GM19452 (cell line): ENCODE measurements around the gene NLRC5.
"Not testable (repeated sequence)": the region's sequence is repeated elsewhere in the genome, so short reads cannot be mapped to it uniquely, and the experiment has no call there.

ENCODE experiments used
- ATAC-seq: cut with Tn5 transposase; IDR thresholded peaks from one replicate; pipeline ENCODE4 v1.9.1; 2021; ENCODE audit not compliant: unreplicated experiment

Gene NLRC5

DNA sequence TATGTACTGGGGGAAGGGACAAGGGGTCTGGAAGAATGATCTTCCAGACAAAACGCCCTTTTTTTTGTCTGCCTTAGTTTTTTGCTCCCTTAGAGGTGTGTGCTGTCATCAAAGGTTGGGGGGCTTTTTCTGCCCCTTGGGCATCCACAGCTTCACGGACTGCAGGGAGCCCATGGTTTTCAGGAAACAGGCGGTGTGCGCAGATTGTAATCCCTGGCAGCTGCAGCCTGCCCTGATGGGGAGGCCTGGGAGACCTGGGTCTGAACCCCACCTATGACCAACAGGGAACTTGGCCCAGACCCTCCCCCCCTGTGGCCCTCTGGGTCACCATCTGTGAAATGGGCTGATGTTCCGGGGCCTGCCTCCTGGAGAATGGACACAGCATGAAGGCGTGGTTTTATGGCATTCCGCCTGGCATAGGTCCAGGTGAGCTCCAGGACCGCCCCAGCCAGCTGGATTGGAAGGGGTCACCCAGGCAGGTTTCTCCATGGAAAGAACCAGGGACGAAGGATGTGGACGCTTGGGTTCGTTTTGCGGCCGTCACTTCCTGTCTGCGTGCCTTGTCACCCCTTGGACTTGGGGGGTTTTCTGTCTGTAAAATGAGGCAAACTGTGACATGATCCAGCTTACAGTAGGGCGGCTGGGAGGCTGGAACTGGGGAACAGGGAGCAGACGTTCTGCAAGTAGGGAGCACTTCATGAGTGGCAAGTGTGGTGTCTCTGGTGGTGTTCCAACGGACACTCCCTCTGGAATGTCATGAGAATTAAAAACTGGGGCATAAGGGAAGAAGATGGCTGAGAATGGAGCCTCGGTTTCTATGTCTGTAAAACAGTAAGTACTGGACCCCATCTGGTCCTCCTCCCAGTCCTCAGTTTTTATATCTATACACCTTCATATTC, 104.6 kb downstream of the NLRC5 start:
- ATAC-seq, result no peak

DNA sequence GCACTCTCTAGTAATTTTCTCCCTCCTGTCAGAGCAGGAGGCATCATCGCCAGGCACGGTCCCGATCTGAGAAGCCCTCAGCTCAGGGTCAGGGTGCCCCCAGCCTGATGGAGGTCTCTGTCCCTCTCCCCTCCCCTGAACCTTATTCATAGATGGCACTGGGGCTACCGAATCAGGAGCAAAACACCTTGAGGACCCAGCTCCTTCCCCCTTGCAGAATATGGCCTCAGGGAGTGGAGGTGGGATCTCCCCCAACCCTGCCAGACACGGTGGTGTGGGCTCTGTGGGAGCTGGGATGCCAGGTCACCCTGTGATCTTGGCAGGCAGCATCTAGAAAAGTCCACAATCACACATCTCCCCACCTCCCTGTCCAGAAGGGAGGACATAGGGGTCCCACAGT, 105.6 kb downstream of the NLRC5 start:
- ATAC-seq, result no peak

DNA sequence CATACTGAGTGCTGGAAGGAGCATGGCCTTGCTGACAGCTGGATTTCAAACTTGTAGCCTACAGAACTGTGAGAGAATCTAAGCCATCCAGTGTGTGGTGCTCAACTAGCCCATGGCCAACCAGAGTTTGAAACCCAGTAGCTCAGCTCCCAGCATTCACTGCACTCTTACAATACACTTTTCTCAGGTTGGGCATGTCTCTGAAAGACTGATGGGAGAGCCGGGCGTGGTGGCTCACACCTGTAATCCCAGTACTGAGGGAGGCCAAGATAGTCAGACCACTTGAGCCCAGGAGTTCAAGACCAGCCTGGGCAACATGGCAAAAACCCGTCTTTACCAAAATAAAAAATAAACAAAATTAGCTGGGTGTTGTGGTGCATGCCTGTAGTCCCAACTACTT, 106.8 kb downstream of the NLRC5 start:
- no peak for ATAC-seq

DNA sequence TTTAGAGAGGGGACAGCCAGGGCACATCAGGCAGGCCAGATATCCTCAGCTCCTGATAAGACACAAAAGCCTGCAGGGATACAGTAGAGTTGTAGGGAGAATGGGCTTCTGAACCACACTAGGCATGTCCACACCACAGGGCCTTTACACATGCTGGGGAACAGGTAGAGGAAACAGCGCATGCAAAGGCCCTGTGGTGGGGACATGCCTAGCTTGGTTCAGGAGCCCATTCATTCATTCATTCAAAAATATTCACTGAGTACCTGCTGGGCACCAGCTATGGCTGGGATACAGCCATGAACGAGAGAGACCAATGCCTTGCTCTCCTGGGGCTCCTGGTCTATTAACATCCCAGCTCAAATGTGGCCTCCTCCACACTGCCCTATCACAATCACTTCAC, 107.4 kb downstream of the NLRC5 start:
- no peak for ATAC-seq

DNA sequence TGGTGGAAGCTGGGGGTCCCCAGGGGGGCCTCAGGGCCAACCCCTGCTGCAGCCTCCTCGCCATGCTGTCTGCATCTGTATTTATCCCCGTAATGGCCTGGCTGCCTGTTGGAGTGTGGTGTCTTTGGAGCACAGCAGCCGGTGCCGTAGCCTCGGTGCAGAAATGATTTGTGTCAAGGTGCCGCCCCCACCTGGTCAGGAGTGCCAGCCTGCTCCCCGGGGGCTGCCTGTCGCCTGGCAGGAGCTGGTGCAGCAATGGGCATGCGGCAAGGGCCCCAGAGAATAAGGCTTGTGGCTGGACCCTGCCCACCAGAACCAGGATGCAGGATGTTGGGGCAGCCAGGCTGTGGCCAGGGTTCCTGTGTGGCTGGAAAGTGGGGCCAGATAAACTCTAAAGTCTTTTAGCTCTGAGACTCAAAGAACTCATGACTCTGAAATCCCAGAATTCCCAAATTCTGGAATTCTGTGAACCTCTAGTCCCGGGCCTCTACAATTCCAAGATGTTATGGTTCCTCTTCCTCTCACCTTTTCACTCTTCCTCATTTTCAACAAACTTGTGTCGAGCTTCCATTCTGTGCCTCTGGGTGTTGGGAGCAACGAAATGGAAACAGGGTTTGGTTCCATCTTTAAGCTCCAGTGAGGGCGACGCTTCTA, 109.0 kb downstream of the NLRC5 start:
- no peak for ATAC-seq

DNA sequence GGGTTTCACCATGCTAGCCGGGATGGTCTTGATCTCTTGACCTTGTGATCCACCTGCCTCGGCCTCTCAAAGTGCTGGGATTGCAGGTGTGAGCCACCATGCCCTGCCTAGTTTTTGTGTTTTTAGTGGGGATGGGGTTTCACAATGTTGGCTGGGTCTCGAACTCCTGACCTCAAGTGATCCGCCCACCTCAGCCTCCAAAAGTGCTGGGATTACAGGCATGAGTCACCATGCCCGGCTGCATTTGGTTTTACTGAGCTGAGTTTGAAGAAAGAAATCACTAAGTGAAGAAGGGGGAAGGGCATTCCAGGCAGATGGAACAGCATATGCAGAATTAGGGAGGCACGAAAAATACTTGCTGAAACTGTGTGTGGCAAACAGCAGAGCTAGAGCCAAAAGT, 110.6 kb downstream of the NLRC5 start:
- ATAC-seq, result not testable (repeated sequence)

DNA sequence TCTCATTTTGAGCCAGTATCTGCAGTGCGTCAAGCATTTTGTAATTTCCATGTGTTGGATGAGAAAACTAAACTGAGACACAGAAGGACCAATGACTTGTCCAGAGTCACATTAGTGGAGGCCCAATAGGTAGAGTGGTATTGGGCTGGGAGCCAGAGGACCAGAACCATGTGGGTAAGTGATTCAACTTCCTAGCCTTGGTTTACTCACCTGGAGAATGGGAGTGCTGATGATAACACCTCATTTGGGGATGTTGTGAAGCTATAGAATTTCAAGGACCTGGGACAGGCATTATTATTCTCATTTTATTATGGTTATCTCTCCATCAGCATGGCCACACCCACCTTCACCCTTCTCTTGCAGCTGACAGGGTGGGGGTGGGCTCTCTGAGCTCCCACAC, 111.1 kb downstream of the NLRC5 start:
- ATAC-seq, result no peak

DNA sequence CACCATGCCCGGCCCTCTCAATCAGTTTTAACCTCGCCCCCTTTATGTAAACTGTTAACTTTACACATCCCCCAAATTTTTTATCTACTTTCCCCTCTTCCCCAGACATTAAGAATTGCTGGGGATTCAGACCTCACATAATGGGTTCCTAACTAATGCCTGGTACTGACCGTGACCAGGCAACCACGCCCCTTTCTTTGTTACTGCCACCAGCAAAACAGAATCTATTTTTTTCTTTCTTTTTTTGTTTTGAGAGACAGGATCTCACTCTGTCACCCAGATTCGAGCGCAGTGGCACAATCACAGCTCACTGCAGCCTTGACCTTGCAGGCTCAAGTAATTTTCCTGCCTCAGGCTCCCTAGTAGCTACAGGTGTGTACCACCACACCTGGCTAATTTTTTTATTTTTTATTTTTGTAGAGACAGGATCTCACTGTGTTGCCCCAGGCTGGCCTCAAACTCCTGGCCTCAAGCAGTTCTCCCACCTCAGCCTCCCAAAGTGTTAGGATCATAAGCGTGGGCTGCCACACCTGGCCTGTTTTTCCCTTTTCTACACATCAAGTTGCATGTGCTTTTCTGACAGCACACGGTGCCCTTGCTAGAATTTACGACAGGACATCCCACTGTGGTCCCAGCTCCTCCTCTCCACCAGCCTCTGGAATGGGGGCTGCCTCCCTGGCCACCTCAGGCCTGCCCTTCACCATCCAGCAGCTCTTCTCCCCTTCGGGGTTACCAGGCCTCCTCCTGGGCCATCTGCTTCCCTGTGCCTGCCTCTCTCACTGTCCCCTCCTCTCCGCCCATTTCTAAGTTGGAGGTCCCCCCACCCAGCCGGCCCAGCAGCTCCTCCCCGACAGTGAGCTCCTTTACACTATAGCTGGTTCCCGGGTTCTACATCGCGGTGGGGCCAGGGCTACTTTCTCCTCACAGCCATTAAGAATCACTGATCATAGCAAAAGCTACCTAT, 113.8 kb downstream of the NLRC5 start:
- ATAC-seq, result no peak

DNA sequence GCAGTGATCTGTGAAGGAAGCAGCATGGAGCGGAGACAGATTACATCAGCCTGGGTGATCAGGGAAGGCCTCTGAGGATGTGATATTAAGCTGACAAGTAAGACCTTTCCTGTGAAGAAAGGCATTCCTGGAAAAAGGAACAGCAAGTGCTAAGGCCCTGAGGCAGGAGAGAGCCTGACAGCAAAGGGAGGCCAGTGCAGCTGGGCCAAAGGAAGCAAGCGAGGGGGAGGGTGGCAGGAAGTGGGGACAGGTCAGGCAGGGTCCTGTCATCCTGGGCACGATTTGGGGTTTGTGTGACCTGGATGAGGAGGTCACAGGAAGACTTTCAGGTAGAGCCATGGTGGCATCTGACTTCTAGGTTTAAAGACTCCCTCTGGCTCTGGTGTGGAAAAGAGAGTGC, 115.3 kb downstream of the NLRC5 start:
- ATAC-seq, result no peak

DNA sequence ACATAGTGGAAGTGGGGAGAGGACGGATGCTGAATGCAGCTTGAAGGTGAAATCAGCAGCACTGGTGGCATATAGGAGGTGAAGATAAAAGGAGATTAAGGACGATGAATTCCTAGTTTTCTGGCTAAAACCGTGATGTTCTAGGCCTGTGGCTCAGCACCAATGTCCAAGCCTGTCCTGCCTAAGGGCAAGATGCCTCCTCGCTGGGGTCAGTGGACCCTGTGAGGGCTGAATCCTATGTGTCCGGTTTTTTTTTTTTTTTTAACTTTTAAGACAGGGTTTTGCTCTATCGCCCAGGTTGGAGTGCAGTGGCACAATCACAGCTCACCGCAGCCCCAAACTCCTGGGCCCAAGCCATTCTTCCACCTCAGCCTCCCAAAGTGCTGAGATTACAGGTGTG, 115.8 kb downstream of the NLRC5 start:
- no peak for ATAC-seq

DNA sequence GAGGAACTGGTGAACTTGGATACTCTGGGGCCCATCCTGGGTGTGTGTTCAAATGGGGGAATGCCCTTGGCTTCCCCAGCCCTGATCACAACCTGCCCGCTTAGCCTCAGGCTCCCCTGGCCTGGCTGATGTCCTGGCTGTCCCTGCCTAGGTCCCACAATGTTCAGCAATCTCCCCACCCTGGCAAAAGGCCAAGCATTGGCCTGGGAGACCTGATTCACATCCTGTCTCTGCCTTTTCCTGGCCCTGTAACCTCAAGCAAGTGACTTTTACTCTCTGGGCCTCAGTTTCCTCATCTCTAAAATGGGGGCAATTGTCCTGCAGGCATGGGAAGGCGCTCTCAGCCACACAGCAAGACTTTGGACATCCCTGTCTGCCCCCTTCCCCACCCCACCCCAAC, 117.4 kb downstream of the NLRC5 start:
- no peak for ATAC-seq

DNA sequence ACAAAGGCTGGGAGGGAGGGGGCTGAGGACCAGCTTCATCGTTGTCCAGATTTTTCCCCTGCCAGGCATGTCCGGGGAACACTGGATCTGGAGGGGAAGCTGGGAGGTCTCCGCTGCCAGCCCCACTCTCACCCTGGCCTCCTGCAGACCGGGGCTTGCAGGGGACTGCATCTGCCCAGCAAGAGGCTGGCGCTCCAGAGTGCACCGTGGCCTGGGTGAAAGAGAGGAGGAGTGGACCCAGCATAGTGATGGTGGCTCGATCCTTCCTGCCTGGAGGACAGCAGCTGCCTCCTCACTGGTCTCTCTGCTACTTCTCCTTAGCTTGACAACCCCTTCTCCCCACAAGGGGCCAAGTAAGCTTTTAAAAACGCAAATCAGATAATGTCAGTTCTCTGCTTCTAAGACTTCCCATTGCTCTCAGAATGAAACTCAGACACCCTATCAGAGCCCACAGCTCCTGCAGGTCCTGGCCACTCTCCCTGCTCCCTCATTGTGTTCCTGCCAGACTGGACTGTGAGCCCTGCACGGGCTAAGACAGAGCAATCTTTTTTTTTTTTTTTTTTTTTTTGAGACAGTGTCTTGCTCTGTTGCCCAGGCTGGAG, 118.1 kb downstream of the NLRC5 start:
- ATAC-seq, result no peak

DNA sequence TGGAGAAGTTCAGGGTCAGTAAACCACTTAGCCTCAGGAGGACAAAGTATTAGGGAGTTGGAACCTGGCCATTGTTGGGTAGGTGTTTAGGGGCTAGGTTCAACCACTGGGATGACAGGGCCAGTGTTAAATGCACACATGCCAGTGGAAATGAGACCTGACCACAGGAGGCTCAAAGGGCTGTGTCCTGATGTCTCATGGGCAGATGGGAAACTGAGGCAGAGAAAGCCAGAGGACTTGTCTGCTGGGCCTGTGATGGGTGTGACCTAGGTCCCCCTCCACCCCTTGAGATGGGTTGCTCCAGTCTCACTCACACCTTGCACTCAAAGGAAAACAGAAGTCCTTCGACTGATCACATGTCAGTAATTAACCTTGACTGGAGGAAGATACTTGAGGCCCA, 119.1 kb downstream of the NLRC5 start:
- ATAC-seq, result no peak

DNA sequence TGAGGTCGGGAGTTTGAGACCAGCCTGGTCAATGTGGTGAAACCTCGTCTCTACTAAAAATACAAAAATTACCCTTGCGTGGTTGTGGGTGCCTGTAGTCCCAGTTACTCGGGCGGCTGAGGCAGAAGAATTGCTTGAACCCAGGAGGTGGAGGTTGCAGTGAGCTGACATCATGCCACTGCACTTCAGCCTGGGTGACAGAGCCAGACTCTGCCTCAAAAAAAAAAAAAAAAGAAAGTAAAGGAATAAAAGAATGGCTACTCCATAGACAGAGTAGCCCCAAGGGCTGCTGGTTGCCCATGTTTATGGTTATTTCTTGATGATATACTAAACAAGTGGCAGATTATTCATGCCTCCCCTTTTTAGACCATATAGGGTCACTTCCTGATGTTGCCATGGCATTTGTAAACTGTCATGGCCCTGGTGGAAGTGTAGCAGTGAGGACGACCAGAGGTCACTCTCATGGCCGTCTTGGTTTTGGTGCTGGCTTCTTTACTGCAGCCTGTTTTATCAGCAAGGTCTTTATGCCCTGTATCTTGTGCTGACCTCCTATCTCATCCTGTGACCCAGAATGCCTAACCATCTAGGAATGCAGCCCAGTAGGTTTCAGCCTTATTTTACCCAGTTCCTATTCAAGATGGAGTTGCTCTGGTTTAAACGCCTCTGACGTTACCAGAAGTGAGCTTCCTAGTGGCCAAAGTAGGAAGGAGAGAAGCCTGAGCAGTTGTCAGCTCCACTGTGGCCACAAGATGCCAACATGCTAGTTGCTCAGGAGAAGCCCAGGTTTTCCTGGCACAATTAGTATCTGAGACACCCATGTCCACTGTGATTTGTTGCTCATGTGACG, 120.1 kb downstream of the NLRC5 start:
- not testable (repeated sequence) for ATAC-seq

DNA sequence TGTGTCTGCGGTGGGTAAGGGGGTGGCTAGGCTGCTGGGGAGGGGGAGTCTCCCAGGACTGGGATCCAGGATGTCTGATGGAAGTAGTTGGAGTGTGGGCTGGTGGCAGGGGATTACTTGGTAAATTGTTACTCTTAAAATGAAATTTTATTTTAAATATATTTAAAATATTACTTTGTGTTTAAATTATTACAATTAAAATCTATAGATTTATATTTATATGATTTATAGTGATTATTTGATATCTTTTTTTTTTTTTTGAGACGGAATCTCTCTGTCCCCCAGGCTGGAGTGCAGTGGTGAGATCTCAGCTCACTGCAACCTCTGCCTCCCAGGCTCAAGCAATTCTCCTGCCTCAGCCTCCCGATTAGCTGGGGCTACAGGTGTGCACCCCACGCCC, 121.6 kb downstream of the NLRC5 start:
- ATAC-seq, result no peak

DNA sequence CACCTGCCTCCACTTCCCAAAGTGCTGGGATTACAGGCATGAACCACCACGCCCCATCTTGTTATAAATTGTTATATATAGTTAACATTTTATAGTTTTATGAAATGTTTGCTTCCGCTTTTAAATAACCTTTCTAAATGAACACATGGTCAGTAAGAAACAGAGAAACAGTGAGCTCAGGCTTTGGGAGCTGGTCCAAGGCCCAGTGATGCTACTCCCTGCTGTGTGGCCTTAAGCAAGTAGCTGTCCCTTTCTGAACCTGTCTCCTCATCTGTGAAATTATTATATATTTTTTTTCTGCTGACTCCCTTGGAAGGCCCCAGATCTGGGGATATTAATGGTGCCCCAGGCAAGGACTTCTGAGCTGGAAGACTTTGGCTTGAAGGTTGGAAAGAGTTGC, 122.1 kb downstream of the NLRC5 start:
- ATAC-seq, result no peak

DNA sequence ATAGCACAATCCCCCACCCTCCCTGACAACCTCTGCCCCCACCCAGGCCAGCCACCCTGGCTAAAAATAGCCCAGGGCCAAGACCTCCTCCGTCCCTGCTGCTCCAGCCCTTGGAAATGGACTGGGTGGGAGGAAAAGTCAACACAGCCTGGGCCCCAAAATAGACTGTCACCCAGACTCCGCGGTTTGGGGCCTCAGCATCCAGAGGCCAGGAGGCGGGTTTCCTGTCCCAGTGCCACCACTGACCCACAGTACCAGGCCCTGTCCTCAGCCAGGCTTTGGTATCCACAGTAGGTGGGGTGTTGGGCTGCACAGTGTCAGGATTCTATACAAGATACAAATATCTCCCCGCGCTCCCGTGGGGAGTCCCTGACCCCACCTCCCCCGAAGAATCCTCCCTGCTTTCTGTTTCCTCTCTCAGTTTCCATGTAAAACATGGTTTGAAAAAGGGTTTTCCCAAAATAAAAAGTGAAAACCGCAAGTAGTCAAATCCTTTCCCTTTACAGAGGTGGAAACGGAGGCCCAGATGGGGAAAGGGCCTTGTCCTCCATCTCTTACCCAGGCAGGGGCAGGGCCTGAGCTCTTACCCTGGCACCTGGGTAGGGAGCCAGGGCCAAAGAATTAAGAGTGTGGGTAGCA, 123.2 kb downstream of the NLRC5 start:
- no peak for ATAC-seq

DNA sequence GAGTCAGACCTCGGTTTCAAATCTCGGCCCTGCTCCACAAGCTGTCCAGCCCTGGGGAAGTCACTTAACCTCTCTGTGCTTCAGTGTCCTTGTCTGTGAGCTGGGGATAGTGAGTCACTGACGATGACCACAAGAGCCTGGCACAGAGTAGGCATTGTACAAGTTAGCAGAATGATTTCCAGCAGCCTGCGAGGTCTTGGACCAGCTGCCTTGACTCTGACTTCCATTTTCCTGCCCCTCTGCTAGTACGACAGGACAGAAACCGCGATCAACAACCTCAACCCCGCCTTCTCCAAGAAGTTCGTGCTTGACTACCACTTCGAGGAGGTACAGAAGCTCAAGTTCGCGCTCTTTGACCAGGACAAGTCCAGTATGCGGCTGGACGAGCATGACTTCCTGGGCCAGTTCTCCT, 123.7 kb downstream of the NLRC5 start:
- no peak for ATAC-seq

DNA sequence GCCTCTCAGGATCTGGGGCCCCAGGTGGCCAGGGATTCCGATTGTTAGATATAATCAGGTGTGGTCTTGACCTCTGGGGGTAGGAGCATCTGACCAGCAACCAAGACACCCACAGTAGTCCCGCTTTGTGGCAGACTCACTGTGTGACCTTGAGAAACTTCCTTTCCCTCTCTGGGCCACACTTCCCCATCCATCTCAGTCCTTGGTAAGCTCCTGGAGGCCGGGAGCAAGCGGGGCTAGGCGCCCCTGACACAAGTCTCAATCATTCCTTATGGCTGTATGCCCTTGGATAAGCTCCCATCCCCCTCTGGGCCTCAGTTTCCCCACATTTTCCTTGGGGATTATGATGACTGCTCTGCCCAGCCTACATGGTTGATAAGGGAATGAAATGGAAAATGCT, 124.3 kb downstream of the NLRC5 start:
- no peak for ATAC-seq

DNA sequence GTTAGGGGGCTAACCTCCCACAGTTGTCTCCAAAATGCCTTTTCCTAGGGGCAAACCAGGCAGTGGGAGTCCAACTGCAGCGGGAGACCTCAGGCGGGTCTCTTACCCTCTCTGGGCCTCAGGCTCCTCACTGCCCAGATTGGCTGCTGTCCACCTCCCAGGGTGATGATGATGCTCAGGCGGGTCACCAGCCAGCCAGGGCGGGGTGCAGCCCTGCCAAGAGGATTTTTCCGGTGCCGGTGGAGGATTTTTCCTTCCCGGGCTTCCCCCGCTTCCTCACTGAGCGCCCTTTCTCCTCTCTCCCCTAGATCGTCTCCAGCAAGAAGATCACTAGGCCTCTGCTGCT, 125.8 kb downstream of the NLRC5 start:
- ATAC-seq, result no peak
